GM19023 (cell line): Measurements from ENCODE around the gene LASP1.

Experiments
- ATAC-seq: cut with Tn5 transposase; IDR thresholded peaks from one replicate; pipeline ENCODE4 v1.9.1; 2021; ENCODE audit warnings: mild to moderate bottlenecking, moderate library complexity; ENCODE audit not compliant: unreplicated experiment

The LASP1 gene

DNA sequence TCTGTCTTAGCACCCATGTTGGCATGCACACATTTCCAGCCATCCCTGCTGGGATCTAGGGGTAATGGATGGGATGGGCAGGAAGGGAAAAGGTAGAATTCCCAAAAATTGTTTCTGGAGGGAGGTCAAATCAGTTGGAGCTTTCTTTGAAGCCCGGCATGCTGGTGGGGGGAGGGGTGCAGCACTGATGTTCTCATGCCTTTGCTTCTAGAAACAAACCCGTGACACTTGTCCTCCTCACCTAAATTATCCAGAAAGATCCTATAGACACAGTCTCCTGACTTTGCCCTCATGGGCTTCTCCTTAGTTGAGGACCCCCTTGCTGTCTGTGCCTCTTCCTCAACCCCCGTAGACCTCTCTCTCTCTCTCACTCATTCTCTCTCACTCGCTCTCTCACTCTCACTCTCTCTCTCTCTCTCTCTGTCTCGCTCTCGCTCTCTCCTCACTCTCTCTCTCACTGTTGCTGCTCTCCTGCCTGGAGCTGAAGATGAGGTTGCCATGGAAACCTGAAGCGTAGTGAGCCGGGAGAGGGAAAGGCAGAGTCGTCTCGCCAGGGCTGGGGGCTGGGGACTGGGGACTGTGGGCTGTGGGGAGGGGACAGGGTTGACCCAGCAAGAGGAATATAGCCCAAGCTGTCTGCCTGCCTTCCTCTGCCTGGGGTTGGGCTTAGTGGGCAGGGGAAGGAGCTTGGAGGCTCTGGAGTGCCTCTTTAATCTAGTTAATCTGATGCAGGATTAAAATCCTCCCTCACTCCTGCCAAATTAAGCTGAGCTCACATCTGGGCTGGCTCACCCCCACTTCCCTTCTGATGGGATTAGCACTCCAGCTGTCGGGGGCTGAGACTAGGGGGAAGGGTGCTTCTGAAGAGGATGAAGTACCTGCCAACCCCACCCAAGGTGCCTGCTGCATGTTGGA lies 16.1 kb downstream of the LASP1 start:
- no peak for ATAC-seq

DNA sequence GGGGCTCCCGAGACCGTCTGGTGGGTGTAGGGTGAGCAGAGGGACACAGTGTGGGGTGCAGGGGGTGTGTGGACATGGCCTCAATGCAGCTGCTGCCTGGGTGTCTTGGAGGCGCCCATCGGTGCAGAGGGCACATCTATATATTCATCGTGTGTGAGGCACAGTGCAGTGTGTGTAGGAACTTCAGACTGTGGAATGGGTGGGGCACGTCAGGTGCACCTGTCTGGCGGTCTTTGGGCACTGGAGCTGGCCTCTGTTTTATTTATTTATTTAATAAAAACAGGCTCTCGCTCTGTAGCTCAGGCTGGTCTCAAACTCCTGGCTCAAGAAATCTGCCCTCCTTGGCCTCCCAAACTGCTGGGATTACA lies 16.8 kb downstream of the LASP1 start:
- ATAC-seq, result no peak

DNA sequence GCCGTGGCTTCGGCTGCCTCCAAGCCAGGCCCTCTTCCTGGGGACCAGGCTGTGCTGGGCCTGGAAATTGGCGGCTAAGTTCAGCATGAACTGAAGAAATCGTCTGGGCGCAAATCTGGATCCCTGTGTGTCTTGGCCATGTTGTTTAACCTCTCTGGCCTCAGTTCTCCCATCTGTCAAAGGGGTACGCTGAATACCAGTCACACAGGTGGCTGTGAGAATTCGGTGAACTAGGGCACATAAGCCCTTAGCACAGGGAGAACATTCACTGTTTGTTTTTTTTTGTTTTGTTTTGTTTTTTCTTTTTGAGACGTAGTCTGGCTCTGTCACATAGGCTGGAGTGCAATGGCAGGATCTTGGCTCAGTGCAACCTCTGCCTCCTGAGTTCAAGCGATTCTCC lies 19.0 kb downstream of the LASP1 start:
- no peak for ATAC-seq

DNA sequence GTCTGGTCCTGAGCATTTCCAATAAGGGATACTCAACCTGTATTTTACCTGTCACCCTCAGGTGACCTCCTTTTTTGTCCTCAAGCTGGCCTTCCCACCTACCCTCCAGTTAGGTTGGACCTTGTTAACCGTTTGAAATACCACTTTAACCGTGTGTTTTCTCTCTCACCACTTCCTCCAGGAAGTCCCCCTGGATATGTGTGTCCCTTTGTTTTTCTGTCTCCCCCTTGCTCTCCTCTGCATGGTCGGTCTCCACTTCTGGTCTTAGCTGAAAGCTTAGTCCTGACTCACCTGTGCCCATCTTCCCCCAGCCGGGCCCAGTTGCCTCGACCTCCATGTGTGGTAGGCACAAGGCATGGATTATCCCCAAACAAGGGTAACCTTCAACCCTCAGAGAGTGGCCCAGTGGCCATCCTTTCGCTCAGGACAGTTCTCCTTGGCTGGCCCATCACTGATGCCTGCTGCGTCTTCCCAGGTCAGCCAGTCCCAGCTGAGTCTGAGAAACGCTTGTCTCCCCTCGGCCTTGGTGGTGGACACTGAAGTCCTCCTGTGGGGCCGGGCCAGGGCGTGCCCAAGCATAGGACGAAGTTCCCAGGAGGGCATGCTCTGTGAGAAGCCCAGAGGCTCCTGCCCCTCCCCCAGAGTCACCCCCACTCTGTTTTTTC lies 20.0 kb downstream of the LASP1 start:
- ATAC-seq, result no peak

DNA sequence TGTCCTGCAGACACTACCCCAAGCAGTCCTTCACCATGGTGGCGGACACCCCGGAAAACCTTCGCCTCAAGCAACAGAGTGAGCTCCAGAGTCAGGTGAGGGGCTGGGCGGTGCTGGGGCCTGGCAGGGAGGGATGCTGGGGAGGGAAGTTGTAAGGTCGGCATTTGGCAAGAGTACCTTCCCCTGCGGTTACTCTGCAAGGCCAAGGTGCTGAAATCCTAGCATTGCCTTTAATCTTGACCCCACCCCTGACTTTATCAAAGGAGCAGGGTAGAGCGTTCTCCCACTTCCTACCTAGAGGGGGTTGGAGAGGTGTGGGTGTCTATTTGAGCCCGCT lies 20.5 kb downstream of the LASP1 start:
- no peak for ATAC-seq

DNA sequence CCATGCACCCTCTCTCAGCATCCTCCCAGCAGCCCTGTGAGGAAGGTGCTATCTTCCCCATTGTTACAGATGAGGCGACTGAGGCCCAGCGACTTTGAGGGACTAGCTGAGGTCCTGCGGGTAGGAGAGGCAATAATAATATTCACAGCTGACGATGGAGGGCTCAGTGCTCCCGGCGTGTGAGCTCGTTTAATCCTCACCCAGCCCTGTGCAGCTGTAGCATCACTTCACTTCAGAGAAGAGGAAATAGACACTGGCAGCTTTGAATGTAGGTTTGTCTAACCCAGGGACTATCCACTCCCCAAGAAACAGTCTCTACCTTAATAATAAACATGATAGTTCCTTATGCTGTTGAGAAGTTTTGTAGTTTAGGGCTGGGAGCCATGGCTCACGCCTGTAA lies 21.6 kb downstream of the LASP1 start:
- no peak for ATAC-seq

DNA sequence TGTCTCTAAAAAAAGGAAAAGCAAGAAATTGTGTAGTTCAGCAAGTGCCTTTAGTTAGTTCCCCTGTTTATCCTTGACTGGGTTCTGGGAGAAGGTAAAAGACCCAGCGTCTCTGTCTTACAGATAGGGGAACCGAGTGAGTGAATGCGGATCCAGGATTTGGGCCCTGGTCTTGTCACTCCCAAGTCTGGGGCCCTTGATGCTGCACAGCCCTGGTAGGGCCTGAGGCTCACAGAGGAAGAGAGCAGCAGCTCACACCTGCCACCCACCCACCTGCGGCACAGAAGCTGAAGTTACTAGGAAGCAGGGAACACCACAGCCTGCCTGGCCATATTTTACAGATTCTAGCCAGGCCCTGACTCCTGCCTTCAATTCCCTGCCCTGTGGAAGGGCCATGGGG lies 22.2 kb downstream of the LASP1 start:
- no peak for ATAC-seq

DNA sequence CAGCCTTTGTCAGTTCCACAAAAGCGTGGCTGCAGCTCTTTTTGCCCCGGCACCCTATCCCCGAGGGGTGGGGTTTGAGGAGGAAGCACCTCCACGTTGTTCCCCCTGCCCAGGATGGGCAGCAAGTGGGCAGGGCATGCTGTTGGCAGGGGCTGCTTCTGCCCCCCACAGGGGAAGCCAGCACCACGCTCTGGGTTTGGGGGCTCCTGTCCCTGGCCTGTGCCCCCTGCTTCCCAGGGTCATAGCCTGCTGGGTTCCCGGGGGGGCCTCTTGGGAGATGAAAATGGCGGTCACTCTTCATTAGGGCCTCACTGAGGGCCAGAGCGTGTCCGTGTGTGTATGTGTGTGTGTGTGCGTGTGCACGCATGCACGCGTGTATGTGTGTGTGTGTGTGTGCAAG lies 22.8 kb downstream of the LASP1 start:
- no peak for ATAC-seq

DNA sequence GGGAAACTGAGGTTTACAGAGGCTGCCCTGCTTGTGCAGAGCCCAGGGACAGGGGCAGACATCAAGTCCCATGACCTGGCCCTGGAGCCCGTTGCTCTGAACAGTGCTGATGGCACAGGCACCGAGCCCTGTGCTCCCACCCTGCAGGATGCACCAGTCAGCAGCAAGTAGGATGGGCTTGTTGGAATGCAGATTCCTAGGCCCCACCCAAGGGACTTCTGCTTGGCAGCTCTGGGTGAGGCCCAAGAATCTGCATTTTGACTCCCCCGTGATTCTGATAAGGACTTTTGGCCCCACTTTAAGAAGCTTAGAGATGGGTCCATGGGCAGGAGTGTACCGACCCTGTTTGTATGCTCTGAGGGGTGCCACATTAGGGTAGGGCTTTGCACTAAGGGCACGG lies 23.3 kb downstream of the LASP1 start:
- no peak for ATAC-seq

DNA sequence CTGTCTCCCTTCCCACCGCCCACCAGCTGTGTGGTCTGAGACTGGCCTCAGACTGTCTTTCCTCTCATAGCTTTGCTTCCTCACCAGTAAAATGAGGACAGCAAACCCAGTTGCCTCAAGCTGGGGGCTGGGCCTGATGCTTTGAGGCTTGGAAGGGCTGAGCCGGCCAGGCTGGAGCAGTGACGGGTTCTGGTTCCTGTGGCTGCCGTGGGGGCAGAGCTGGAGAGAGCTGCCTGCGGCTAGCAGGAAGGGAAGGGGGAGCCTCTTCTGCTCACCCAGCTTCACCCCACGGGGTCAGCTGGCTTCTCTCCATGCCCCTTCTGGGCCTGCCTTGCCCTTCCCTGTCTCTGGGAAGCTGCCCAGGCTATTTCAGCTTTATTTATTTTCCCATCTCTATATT lies 23.7 kb downstream of the LASP1 start:
- ATAC-seq, result no peak

DNA sequence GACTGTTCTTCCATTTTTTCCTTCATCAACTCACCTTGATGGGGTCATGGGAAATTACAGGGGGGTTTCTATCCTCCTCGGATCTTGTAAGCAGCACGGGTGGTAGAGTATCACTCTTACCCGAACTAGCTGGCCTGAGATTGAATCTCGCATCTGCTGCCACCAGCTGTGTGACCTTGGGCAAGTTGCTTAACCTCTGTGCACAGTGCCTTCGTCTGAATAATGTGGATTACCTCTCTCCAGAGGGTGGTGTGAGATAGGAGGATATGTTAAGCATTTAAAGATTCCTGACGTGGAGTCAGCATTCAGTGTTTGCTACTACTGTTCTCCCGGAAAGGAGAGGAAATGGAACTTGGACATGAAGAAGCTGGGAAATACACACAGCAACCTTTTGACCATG lies 24.4 kb downstream of the LASP1 start:
- ATAC-seq, result no peak

DNA sequence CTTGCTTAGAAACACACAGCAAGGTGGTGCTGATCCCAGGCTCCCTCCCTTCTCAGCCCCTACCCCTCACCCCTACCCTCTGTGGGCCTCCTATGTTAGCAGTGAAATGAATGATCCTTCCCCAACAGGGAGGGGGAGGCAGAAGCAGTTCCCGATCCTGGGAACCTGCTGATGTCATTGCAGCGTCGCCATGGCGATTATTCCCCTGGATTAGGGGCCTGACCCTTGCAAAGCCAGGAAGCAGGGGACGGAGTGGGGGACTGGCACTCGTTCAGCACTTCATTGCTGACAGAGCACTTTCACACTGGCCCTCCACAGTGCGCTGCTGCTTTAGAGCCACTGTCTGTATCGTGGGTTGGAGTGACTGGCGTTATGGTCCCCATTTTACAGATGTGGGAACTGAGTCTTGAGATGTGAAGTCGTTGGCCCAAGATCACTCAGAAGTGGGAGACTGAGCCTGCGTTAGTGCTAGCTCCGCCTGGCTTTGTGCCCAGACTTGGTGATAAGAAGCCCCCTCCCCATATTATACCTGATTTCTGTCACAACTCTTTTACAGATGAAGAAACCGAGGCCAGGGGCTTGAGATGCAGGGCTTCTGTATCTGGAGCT lies 26.6 kb downstream of the LASP1 start:
- ATAC-seq, result no peak

DNA sequence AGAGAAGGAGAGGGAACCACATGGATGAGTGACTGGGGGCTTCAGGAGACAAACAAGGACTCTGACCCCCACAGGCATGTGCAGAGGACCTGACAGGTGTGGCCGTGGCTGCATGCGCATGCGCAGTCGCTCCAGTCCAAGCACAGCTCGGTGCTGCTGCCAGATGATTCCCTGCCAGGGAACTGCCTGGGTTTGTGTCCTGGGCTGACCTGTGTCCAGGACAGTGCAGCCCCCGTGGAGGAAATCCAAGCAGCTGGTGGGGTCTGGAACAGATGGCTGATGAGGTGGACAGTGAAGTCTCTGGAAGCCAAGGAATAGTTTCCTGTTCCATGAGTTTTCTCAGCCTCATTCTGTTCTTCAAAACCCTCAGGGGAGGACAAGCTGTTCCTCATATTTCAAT lies 27.3 kb downstream of the LASP1 start:
- ATAC-seq, result no peak

DNA sequence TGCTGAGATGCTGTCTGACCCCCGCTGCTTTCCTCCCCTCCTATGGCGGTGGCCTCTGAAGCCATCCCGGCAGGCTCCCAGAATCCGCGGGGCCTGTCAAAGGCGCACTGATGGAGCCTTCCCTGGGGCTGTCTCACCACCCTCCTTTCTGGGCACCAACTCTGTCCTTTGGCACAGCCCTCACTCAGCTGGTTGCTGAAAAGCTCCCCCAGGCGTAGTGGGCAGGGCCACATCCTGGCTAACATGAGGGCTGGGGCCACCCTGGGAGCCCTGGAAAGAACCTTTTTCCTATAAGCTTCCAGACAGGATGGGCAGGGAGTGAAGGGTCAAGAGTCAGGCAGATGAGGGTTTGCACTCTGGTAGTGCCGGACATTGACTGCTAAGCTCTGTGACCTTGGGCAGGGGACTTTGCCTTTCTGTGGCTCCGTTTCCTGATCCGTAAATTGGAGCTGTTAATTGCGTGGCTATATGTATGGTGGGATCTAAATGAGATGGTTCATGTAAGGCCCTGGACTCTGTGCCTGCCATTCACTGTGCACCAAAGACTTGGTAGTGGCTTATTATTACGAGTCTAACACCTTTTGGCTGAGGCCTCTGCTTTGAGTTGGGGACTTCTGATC lies 27.9 kb downstream of the LASP1 start:
- ATAC-seq, result no peak

DNA sequence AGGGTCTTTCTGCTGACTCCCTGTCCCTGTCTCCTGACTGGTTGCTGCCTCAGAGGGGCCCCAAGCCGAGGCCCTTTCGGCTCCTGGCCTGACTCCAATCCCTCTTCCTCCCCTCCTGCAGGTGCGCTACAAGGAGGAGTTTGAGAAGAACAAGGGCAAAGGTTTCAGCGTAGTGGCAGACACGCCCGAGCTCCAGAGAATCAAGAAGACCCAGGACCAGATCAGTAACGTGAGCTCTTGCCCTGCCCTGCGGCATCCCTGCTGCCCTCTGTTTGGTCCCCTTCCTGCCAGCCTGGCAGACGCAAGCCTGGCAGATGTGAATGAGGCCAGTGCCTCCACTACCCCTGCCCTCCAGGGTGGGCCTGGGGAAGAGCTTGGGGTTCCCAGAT lies 28.4 kb downstream of the LASP1 start:
- ATAC-seq, result peak; percentile 9

DNA sequence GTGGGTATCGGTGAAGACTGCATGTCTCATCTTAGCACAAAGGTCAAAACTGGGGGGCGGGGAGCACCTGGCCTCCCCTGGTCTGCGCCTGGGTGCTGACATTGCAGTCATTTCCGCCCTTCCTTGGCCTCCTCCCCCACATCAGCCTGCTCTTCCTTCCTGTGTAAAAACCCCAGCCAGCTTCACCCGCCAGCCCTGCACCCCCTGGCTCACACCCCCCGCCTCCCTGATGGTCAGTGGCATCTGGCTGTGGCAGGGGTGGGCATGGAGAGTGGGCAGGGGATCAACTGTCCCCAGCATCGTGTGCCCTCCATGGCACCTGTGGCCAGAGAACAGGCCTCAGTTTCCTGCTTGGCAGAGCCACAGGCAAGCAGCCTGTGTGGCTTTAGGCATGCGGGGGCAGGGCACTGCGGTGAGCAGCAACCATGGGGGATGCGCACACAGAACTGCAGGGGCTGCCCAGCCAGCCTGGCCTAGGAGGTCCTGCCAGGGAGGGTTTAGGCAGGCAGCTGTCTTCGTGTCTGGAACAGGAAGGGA lies 29.0 kb downstream of the LASP1 start:
- ATAC-seq, result peak; percentile 85

DNA sequence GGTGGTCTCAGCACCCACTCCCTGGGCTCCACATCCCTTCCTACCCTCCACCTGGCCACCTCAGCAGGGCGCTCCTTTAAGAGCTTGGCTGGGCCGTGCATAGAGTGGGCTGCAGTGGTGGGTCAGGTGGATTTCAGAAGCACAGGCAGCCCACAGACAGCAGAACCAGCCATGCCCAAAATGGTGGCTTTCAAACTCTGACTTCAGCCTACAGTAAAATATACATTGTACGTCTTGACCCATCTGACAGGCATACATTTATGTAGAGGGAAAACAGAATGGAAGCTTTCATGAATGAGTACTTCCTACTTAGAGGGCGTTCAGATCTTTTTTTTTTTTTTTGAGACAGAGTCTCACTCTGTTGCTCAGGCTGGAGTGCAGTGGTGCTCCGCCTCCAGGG lies 29.6 kb downstream of the LASP1 start:
- ATAC-seq, result no peak

DNA sequence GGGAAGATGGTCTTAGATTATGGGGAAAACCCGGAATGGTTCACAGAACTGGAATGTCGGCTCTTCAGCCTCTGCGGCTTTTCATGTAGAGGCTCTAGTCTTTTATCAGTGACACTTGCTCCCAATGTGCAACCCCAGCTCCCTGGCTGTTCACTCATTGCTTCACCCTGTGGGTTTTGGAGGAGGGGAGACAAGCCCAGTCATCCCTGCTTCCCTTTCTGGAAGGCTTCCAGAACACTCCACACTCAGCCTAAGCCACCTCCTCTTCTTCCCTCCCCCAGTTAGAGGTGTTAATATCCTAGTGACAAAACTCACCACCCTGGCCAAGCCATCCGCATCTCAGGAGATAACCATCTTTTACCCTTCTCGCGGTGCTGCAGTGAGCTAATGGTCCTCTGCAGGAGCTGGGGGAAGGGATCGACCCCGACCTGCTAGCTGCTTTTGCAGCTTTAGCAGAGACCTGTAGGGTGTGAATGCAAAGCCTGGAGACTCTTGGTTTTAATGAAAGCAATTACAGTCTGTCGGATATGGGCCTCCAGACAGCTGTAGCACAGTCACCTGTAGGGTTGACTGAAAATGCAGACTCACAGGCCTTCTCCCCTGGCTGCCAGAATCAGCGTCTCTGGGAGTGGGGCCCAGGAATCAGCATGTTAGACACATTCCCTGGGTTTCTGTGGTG lies 31.3 kb downstream of the LASP1 start:
- ATAC-seq, result no peak

DNA sequence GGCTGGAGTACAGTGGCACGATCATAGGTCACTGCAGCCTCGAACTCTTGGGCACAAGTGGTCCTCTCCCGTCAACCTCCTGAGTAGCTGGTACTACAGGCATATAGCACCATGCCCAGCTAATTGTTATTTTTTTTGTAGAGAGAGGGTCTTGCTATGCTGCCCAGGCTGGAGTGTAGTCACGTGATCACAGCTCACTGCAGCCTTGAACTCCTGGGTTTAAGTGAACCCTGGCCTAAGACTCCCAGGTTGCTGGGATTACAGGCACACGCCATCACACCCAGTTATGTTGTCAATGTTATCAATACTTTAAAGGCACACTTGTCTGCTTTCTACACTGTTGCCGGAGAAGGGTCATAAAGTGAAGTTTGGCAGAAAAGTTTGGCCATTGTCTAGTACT lies 33.5 kb downstream of the LASP1 start:
- ATAC-seq, result no peak

DNA sequence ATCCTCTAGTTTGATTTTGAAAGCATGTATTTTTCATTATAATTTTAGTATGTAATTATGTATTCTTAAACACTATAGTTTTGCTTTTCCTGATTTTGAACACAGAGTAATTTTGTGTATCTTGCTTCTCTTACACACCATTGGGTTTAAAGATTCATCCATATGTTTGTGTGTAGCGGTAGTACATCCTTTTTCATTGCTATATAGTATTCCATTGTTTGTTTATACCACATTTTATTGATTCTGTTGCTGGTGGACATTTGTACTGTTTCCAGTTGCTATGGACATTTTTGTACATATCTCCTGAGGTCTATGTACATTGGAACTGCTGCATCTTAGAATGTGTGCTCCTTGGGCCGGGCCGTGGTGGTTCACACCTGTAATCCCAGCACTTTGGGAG lies 35.0 kb downstream of the LASP1 start:
- ATAC-seq, result no peak

DNA sequence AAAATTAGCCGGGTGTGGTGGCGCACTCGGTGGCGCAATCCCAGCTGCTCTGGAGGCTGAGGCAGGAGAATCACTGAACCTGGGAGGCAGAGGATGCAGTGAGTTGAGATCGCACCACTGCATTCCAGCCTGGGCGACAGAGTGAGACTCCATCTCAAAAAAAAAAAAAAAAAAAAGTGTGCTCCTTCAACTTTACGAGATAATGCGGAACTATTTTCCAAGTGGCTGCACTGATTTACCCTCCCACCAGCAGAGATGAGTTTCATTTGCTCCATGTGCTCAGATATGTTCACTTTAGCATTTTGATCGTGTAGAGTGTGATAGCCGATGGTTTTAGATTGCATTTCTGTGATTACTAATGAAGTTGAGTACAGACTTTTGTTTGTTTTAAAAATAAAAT lies 35.5 kb downstream of the LASP1 start:
- ATAC-seq, result no peak
